Amniotic stem cell (primary cell): Measurements from ENCODE around the gene OAS3.
"Not testable (repeated sequence)": the region's sequence is repeated elsewhere in the genome, so short reads cannot be mapped to it uniquely, and the experiment has no call there.

Experiments used
- DNase-seq: peaks from one replicate; lab custom pipeline; 2025; lab: John Stamatoyannopoulos, UW

OAS3 gene

GRCh38 chr12:112937741-112938719 is at the start of gene OAS3:
OAS3 (plus strand) TSS chr12:112938474; CDS start chr12:112938531, 57 bp downstream.
- peak; percentile 27 for DNase-seq

GRCh38 chr12:112891093-112892024 is 46.9 kb upstream of the OAS3 start:
- no peak for DNase-seq

GRCh38 chr12:112892856-112893255 is 45.4 kb upstream of the OAS3 start:
- no peak for DNase-seq

GRCh38 chr12:112894128-112894527 is 44.1 kb upstream of the OAS3 start:
- DNase-seq: no peak

GRCh38 chr12:112898380-112898779 is 39.9 kb upstream of the OAS3 start:
- no peak for DNase-seq

GRCh38 chr12:112900298-112901145 is 37.8 kb upstream of the OAS3 start:
- no peak for DNase-seq

GRCh38 chr12:112901271-112901670 is 37.0 kb upstream of the OAS3 start:
- no peak for DNase-seq

- no peak for DNase-seq
Observed at GRCh38 chr12:112904571-112904970, 33.7 kb upstream of the OAS3 start.

GRCh38 chr12:112905451-112906089 is 32.7 kb upstream of the OAS3 start:
- no peak for DNase-seq

- DNase-seq: no peak
Observed at GRCh38 chr12:112906712-112907414, 31.4 kb upstream of the OAS3 start, which contains the start of gene OAS1. OAS1 (plus strand) TSS chr12:112906962; CDS start chr12:112907040, 78 bp downstream.

- no peak for DNase-seq
Observed at GRCh38 chr12:112907415-112908157, 30.7 kb upstream of the OAS3 start.

- DNase-seq: no peak
Observed at GRCh38 chr12:112908548-112908947, 29.7 kb upstream of the OAS3 start.

GRCh38 chr12:112909693-112910092 is 28.6 kb upstream of the OAS3 start:
- DNase-seq: no peak

GRCh38 chr12:112913038-112913688 is 25.1 kb upstream of the OAS3 start:
- no peak for DNase-seq

- not testable (repeated sequence) for DNase-seq
Observed at GRCh38 chr12:112913888-112914287, 24.4 kb upstream of the OAS3 start.

GRCh38 chr12:112916270-112916669 is 22.0 kb upstream of the OAS3 start:
- no peak for DNase-seq

- DNase-seq: no peak
Observed at GRCh38 chr12:112919121-112919520, 19.2 kb upstream of the OAS3 start.

- DNase-seq: no peak
Observed at GRCh38 chr12:112924986-112925385, 13.3 kb upstream of the OAS3 start.

GRCh38 chr12:112926416-112927033 is 11.7 kb upstream of the OAS3 start:
- not testable (repeated sequence) for DNase-seq
